Measurements from ENCODE around the gene C1QA. TPM values are rescaled to one million over a fixed set of nuclear protein-coding genes. Genes with fewer than 3 reads are reported as not detected.
A peak's percentile ranks its signal among the peaks of the same experiment; 100 is the strongest.

Gene C1QA
- polyA plus RNA-seq, 2 of the 4 experiments (the other 2 are of a cell fraction): not detected

- peak; percentile 51 to 83; a peak in 4 of 6 replicates for ATAC-seq
- 30% methylated on average over 6 of the region's 22 CpGs for WGBS (ENCODE audit: missing lambda C conversion rate)
- POLR2A ChIA-PET: no interaction called here
Observed at GRCh38 chr1:22600071-22600816, 36.2 kb upstream of the C1QA start.

GRCh38 chr1:22600817-22601605 lies 35.4 kb upstream of the C1QA start:
- ATAC-seq (no peak; a peak in 1 of 6 replicates), DNase-seq (ENCODE audit: low read depth in 1 of 2, low spot score in 1 of 2) (no peak), FAIRE-seq (no peak)
- Histone ChIP-seq H3K4me2 (no peak overlapping the region), H3K27ac (no peak overlapping the region), H3K4me1 (no peaks in the 10 kb centered on the region), H3K9me3 (no peaks in the 10 kb centered on the region), H3K4me3 (no peak overlapping the region)
- ChIA-PET POLR2A (no interaction called here), CTCF (no interaction called here)
- TF ChIP-seq POLR2AphosphoS2 (conservative IDR thresholded peaks at IDR 0.05; ENCODE audit: low read length): no peak
- no peak for TF ChIP-seq MAZ (IDR thresholded peaks at IDR 0.05; ENCODE audit: borderline replicate concordance, low read depth, low read length)
- no peak for TF ChIP-seq RCOR1 (IDR thresholded peaks at IDR 0.05; ENCODE audit: low read depth, low read length)
- no peak for TF ChIP-seq ZC3H11A (IDR thresholded peaks at IDR 0.05)
- no peak for TF ChIP-seq CBX8 (IDR thresholded peaks at IDR 0.05)
- TF ChIP-seq CHD4 (IDR thresholded peaks at IDR 0.05; ENCODE audit: borderline replicate concordance): no peak
- no peak for TF ChIP-seq FOXS1 (CRISPR knock-in tag; IDR thresholded peaks at IDR 0.05)
- TF ChIP-seq TFCP2L1 (CRISPR knock-in tag; IDR thresholded peaks at IDR 0.05): no peak
- TF ChIP-seq USF2 (IDR thresholded peaks at IDR 0.05): no peak
- TF ChIP-seq PHF8 (IDR thresholded peaks at IDR 0.05; ENCODE audit: borderline replicate concordance, low read depth): no peak
- TF ChIP-seq NFE2L2 (conservative IDR thresholded peaks at IDR 0.05; ENCODE audit: low read length): no peak
- no peak for TF ChIP-seq CHD2 (IDR thresholded peaks at IDR 0.05; ENCODE audit: low read length, partially characterized antibody)
- no peak for TF ChIP-seq KDM5A (IDR thresholded peaks at IDR 0.05)
- 83% methylated on average over 4 of the region's 39 CpGs for WGBS (ENCODE audit: missing lambda C conversion rate)

More at GRCh38 chr1:22600071-22600816, 36.2 kb upstream of the C1QA start:
- no peak overlapping the region for H3K4me2 ChIP-seq
- H3K9me3 ChIP-seq: no peaks in the 10 kb centered on the region
- 0 out of 2 replicates have a peak, but pooled peaks have one; percentile 41 for TF ChIP-seq USF2 (IDR thresholded peaks at IDR 0.05)
- no peak for TF ChIP-seq EHF (CRISPR knock-in tag; IDR thresholded peaks at IDR 0.05)
- no peak for TF ChIP-seq EP300 (IDR thresholded peaks at IDR 0.05)
- no peak for TF ChIP-seq JUN (IDR thresholded peaks at IDR 0.05)
- H3K4me3 ChIP-seq: no peak overlapping the region
- no peaks in the 10 kb centered on the region for H3K4me1 ChIP-seq
- FAIRE-seq (no peak), DNase-seq (ENCODE audit: low read depth in 1 of 2, low spot score in 1 of 2) (peak; percentile 13 to 18)
- CTCF ChIA-PET: no interaction called here
- H3K27ac ChIP-seq: no peak overlapping the region

GRCh38 chr1:22601610-22602009 lies 34.8 kb upstream of the C1QA start:
- ChIA-PET POLR2A (no interaction called here), CTCF (no interaction called here)
- Histone ChIP-seq H3K4me3 (no peak overlapping the region), H3K4me1 (no peaks in the 10 kb centered on the region), H3K9me3 (no peaks in the 10 kb centered on the region), H3K27ac (no peak overlapping the region), H3K4me2 (no peak overlapping the region)
- no peak for FAIRE-seq
- DNase-seq (ENCODE audit: low read depth in 1 of 2, low spot score in 1 of 2): no peak
- 70% methylated on average over 4 of the region's 12 CpGs for WGBS (ENCODE audit: missing lambda C conversion rate)
- ATAC-seq: no peak
- TF ChIP-seq HOXB13 (CRISPR knock-in tag; IDR thresholded peaks at IDR 0.05; ENCODE audit: low read depth) (no peak), CHD4 (IDR thresholded peaks at IDR 0.05; ENCODE audit: borderline replicate concordance) (no peak), ZFP36 (IDR thresholded peaks at IDR 0.05; ENCODE audit: borderline replicate concordance, partially characterized antibody) (no peak), PHF8 (IDR thresholded peaks at IDR 0.05; ENCODE audit: borderline replicate concordance, low read depth) (no peak), NR3C1 (IDR thresholded peaks at IDR 0.05) (no peak), FOSL2 (IDR thresholded peaks at IDR 0.05) (no peak), FOSL2 (CRISPR knock-in tag; IDR thresholded peaks at IDR 0.05) (no peak), TFCP2L1 (CRISPR knock-in tag; IDR thresholded peaks at IDR 0.05) (no peak), ZC3H11A (IDR thresholded peaks at IDR 0.05) (no peak), CHD2 (IDR thresholded peaks at IDR 0.05; ENCODE audit: low read length, partially characterized antibody) (no peak), RCOR1 (IDR thresholded peaks at IDR 0.05; ENCODE audit: low read depth, low read length) (no peak), MAZ (IDR thresholded peaks at IDR 0.05; ENCODE audit: borderline replicate concordance, low read depth, low read length) (no peak), BHLHE40 (IDR thresholded peaks at IDR 0.05; ENCODE audit: low read depth, low read length) (no peak), REST (IDR thresholded peaks at IDR 0.05) (no peak), HOXA7 (CRISPR knock-in tag; IDR thresholded peaks at IDR 0.05) (no peak), POLR2AphosphoS2 (conservative IDR thresholded peaks at IDR 0.05; ENCODE audit: low read length) (no peak)
